Bladder microvascular endothelial cell (primary cell): ENCODE measurements around the gene CNPY2. TPM values are rescaled to one million over a fixed set of nuclear protein-coding genes. Genes with fewer than 3 reads are reported as not detected.

Experiments used
- total RNA-seq: library from RNA; depleted of rRNA; stranded (reverse); fragments of >200 nt; gene quantifications from 2 replicates; pipeline ENCODE4 v1.2.3, GENCODE V29; 2014

Gene CNPY2
- total RNA-seq, result 48.9 and 65.3 TPM in 2 replicates

DNA sequence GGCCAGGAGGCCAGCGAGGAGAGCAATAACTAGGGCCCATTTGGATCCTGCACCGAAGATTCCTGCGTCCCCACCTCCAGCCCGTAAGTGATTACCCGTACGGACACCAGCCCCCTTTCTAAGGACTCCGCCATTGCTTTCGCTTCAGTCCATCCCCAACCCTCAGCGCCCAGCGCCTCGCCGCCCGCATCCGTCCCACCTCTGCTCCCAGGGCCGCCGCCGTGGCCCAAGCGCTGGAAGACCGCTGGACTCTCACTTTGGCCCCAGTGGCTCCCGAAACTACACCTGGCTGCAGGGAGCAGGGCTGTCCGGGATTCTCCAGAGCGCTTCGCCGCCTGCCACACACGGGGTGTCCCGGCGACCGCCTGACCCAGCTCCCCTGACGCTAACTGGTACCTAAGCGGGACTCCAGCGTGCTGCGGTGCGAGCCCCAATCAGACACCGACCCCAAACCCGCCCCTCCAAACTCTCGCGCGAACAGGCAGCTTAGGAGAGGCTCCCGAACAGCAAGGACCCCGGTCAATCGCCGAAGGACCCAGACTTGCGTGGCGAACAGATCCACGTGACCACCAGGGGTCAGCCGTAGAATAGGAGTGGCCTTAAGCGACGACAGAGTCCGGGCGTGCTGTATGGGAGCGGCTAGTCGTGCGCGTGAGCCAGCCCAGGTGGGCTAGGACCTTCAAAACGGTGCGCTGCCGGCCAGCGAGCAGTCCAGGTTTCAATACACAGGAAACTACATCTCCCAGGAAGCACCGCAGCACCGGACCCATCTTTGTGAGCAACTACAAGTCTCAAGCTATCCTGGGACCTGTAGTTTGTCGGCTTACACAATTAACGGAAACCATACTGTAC lies at the start of gene CNPY2:
CNPY2 (minus strand) TSS at position 367 of the 852 bp plus-strand sequence. CDS start 771 bp downstream, outside the sequence.

DNA sequence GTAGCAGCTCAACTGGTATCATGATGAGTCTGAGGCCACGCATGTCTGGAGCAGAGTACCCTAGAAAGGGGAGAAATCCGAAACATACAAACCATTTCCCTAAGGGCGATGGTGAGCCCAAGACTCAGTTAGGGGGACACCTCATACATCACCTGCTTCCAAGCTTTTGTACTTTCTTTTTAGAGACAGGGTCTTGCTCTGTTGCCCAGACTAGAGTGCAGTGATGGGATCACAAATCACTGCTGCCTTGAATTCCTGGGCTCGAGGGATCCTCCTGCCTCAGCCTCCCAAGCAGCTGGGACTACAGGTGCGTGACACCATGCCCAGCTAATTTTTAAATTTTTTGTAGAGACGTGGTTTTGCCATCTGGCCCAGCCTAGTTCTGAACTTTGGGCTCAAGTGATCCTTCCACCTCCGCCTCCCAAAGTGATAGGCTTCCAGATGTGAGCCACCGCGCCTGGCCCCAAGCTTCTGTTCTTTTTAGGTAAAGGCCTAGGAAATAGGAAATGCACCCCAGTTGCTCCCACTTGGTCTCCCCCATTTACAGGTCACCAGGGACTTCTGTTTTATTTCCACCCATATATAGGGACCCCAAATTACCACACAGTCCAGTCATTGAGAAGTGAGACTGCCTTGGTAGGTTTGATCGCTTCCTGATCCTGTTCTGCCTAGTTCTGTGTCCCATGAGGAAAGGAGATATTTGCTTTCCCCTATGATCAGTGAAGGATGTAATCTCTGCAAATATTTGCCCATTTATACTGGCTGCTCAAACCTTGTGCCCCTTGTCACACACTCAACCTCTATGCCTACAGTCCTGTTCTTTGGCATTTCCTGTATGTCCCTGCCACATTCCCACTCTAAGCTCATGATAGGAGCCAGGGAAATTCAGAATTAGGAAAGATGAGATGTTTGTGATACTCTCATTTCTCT lies 46.6 kb upstream of the CNPY2 start, which contains the start of gene APOF:
APOF (minus strand) TSS at position 728 of the 930 bp plus-strand sequence; CDS start at position 616, 112 bp downstream.

DNA sequence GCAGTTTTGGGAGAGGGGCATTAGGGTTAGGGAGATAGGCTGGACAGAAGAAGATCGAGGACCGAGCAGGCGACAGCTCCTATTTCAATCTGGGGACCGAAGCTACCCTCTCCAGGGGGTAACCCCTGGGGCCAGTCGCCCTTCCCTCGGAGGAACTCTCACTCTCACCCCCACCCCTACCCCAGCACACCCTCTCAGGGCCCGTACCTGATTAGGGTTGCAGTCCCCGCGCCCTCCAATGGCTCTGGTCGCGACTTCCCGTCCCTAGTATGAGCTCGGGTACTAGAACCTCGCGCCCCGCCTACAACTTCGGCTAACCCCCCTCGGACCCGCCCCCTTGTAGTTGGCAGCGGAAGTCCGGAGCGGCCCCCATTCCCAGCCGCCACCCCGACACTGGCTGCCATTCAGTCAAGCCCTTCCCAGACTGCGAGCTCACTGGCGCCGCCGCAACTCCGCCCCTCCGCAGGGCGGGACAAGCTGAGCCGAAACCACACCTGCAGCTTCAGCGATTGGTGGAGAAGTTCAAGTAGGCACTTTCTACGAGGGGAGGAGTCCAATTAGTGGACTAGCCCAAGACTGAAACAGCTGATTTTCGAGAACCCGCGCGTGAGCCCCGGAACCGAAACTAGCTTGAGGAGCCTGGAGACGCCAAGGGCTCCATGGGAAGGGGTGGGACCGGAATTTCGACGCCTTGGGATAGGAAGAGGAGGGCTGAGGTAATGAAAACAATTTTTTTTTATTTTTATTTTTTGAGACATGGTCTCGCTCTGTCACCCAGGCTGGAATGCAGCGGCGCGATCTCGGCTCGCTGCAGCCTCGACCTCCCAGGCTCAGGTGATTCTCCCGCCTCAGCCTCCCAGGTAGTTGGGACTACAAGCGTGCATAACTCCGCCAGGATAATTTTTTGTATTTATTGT lies 44.3 kb upstream of the CNPY2 start, which contains the start of gene STAT2:
STAT2 (minus strand) TSS at position 257 of the 917 bp plus-strand sequence. CDS start 3,536 bp downstream, outside the sequence.

DNA sequence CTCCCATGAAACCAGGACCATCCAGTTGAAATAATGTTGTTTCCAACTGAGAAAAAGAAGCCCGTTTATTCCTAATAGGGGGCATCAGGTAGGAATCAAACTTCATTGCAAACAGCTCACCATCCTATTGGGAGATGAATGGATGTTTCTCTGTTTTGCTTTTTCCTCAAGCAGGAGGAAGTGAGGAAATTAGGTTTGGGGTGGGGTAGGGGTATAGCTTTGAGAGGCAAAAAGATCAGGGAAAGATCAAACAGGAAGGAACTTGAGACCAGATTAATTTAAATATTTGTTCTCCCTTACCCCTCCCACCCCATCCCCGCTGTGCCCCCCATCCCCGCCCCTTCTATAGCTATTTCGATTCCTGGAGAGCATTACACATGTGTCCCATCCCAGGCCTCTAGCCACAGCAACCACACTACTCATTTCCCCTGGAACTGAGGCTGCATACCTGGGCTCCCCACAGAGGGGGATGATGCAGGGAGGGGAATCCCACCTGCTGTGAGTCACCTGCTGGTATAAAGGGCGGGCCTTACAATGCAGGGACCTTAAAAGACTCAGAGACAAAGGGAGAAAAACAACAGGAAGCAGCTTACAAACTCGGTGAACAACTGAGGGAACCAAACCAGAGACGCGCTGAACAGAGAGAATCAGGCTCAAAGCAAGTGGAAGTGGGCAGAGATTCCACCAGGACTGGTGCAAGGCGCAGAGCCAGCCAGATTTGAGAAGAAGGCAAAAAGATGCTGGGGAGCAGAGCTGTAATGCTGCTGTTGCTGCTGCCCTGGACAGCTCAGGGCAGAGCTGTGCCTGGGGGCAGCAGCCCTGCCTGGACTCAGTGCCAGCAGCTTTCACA lies 22.7 kb upstream of the CNPY2 start, which contains the start of gene IL23A:
IL23A (plus strand) TSS at position 577 of the 850 bp plus-strand sequence; CDS start at position 738, 161 bp downstream.

DNA sequence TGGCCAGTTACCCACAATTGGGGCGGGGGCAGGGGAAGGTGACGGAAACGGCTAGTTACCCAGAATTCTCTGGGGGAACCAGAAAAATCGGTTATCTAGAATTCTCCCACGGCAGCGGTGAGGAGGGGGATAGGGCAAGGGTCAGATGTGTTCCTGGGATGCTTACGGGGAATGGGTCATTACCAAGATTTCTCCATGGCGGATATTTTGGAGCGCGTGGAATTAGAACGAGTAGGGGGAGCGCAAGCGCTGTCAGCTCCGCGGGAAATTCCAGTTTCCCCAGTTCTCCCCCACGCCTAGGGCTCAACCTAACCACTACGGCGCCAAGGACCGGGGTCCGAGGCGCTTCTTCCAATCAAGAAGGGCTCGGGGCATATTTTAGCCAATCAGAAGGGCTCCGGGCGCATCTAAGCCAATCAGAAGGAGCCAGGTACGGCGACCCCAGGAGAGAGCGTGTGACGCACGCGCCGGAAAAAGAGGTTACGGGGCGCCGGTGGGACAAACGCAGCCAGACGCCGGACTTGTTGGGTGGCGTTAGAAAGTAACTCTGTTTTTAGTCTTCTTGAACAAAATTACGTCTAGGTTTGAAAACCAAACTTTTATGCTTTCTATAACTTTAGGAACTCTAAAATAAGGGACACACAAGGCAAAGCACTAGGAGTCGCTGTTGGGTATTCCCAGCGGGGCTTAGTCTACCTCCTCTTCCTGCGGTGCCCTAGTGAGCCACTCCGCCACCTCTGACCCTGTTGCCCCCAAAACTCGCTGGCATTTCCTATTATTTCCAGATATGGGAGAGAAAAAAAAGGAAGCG lies 18.1 kb upstream of the CNPY2 start, which contains the start of gene PAN2:
PAN2 (minus strand) TSS at position 322 of the 811 bp plus-strand sequence. CDS start 906 bp downstream, outside the sequence.

DNA sequence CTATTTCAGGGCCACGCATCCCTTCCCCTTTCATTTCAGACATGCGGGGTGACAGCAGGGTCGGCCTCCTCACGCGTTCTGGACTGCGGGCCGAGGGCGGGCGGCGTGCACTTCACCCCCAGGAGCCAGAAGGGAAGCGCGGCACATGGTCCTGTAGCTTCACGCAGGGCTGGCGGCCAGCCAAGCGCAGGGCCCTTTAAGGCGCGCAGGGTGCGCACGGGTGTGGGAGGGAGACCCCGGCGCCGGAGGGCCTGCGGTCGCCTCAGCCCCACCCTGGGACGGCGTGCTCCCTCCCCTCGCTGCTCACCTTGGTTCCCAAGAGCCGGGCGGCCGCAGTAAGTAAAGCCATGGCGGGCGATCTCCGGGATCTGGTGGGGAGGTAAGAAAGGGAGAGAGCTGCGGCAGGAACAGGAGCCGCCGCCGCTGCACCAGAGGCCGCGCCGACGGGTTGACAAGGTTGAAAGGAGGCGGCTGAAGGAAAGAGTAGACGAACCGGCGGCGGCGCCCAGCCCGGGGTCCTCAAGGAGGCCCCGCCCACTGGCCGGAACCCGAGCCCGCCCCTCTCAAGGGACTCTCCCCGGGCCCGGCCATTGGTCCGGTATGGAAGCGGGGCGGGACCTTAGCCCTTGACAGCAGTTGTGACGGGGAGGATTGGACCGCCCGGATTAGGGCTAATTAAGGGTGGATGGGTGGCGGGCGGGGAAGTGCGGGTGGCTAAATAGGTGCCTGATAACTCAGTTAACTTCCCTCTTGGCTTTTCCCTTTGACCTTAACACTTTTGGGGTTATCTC lies 15.7 kb downstream of the CNPY2 start, which contains the start of gene CS:
CS (minus strand) TSS at position 478 of the 791 bp plus-strand sequence; CDS start at position 349, 129 bp downstream.

DNA sequence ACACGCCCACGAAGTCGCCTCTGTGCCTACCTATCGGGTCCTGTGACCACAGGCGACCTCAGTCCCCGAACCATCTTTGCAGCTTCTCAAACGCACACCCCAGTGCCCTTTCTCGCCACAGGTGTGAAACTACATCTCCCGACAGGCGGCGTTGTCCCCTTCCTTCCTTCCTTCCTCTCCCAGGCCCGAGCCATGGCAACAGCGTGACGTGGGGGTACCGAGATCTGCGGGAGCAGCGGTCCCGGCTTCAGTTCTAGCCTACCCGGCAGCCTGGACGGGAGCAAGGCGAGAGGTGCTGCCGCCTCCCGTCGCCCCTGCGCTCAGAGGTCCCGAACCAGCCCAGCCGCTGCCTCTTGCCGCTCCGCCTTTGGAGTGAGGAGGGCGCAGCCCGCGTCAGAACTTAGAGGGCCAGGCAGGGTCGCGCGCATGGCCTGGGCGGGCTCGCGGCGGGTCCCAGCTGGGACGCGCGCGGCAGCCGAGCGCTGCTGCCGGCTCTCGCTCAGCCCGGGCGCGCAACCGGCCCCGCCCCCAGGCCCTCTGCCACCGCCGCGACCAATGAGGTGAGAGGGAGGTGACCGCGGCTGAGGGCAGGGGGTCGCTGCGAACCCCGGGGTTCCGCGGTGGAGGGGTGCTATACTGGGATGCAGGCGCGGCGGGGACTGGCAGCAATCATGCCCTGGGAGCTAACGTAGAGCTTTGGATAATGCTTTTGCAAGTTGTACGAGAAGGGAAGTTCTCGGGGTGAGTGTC lies 48.9 kb downstream of the CNPY2 start, which contains the start of gene COQ10A:
COQ10A (plus strand) TSS at position 250 of the 750 bp plus-strand sequence; CDS start at position 427, 177 bp downstream.

Other genes with a start within 250 kb of the CNPY2 start
- 0.63 TPM in 1 of 2 replicates, not detected in the other for gene ERBB3, start 235.8 kb downstream of the CNPY2 start, total RNA-seq
- 114 and 216 TPM in 2 replicates for gene PA2G4, start 211.4 kb downstream of the CNPY2 start, total RNA-seq
- 2,621 and 2,969 TPM in 2 replicates for gene RPL41, start 199.4 kb downstream of the CNPY2 start, total RNA-seq
- 4.4 and 6.4 TPM in 2 replicates for gene ZC3H10, start 197.7 kb downstream of the CNPY2 start, total RNA-seq
- gene ESYT1, start 187.7 kb downstream of the CNPY2 start, total RNA-seq, result 328 and 362 TPM in 2 replicates
- 69.4 and 71.4 TPM in 2 replicates for gene MYL6B, start 163.4 kb downstream of the CNPY2 start, total RNA-seq
- gene MYL6, start 157.6 kb downstream of the CNPY2 start, total RNA-seq, result 3,299 and 3,963 TPM in 2 replicates
- gene SMARCC2, start 126.5 kb downstream of the CNPY2 start, total RNA-seq, result 38.0 and 56.8 TPM in 2 replicates
- 68.5 and 138 TPM in 2 replicates for gene RNF41, start 94.1 kb downstream of the CNPY2 start, total RNA-seq
- 24.9 and 27.2 TPM in 2 replicates for gene NABP2, start 91.6 kb downstream of the CNPY2 start, total RNA-seq
- gene SLC39A5, start 85.9 kb downstream of the CNPY2 start, total RNA-seq, result 0.38 TPM in 1 of 2 replicates, not detected in the other
- 8.4 and 33.0 TPM in 2 replicates for gene ANKRD52, start 57.6 kb downstream of the CNPY2 start, total RNA-seq
- 4.5 and 7.7 TPM in 2 replicates for gene COQ10A, start 49.0 kb downstream of the CNPY2 start, total RNA-seq
- 90.7 and 173 TPM in 2 replicates for gene CS, start 15.7 kb downstream of the CNPY2 start, total RNA-seq
- 11.2 and 21.5 TPM in 2 replicates for gene PAN2, start 18.0 kb upstream of the CNPY2 start, total RNA-seq
- 0.19 TPM in 1 of 2 replicates, not detected in the other for gene IL23A, start 22.9 kb upstream of the CNPY2 start, total RNA-seq
- gene STAT2, start 44.1 kb upstream of the CNPY2 start, total RNA-seq, result 52.9 and 88.8 TPM in 2 replicates
- gene APOF, start 46.9 kb upstream of the CNPY2 start, total RNA-seq, result not detected in 2 replicates
- gene TIMELESS, start 133.4 kb upstream of the CNPY2 start, total RNA-seq, result 11.3 and 15.8 TPM in 2 replicates
- 0.38 TPM in 1 of 2 replicates, not detected in the other for gene MIP, start 138.7 kb upstream of the CNPY2 start, total RNA-seq
- 1.3 and 2.0 TPM in 2 replicates for gene SPRYD4, start 152.6 kb upstream of the CNPY2 start, total RNA-seq
- gene GLS2, start 172.2 kb upstream of the CNPY2 start, total RNA-seq, result 0.16 and 0.44 TPM in 2 replicates
- gene RBMS2, start 205.8 kb upstream of the CNPY2 start, total RNA-seq, result 25.1 and 65.6 TPM in 2 replicates